ENCODE results near the gene SNN. TPM values are rescaled to one million over a fixed set of nuclear protein-coding genes. Genes with fewer than 3 reads are reported as not detected.

The SNN gene
- total RNA-seq, 1 experiment from 2014 or later, result 12.0 TPM

GRCh38 chr16:11708421-11708820, 40.2 kb downstream of the SNN start:
- Histone ChIP-seq H3K36me3 (peaks cover 8% of the 10 kb centered on the region), H3K9me3 (replicated peaks) (no peaks in the 10 kb centered on the region), H3K4me1 (no peaks in the 10 kb centered on the region), H3K27ac (no peak overlapping the region), H3K4me3 (no peak overlapping the region), H3K27me3 (no peaks in the 10 kb centered on the region)
- no peak for DNase-seq

GRCh38 chr16:11711662-11712061, 43.4 kb downstream of the SNN start:
- Histone ChIP-seq H3K27me3 (no peaks in the 10 kb centered on the region), H3K4me3 (no peak overlapping the region), H3K9me3 (replicated peaks) (no peaks in the 10 kb centered on the region), H3K27ac (no peak overlapping the region), H3K36me3 (peaks cover 19% of the 10 kb centered on the region), H3K4me1 (no peaks in the 10 kb centered on the region)
- no peak for DNase-seq

- no peak overlapping the region for H3K27ac ChIP-seq
- peaks cover 19% of the 10 kb centered on the region for H3K36me3 ChIP-seq
Measured at GRCh38 chr16:11712122-11712521, 43.9 kb downstream of the SNN start.

GRCh38 chr16:11715246-11715947, 47.1 kb downstream of the SNN start:
- DNase-seq, result no peak
- Histone ChIP-seq H3K27me3 (no peaks in the 10 kb centered on the region), H3K36me3 (peaks cover 19% of the 10 kb centered on the region), H3K9me3 (replicated peaks) (no peaks in the 10 kb centered on the region), H3K4me3 (no peak overlapping the region), H3K4me1 (no peaks in the 10 kb centered on the region), H3K27ac (no peak overlapping the region)

More at GRCh38 chr16:11712122-11712521, 43.9 kb downstream of the SNN start:
- no peaks in the 10 kb centered on the region for H3K9me3 ChIP-seq (replicated peaks)
- H3K27me3 ChIP-seq, result no peaks in the 10 kb centered on the region
- no peaks in the 10 kb centered on the region for H3K4me1 ChIP-seq
- DNase-seq, result no peak
- no peak overlapping the region for H3K4me3 ChIP-seq

GRCh38 chr16:11716336-11716735, 48.1 kb downstream of the SNN start:
- Histone ChIP-seq H3K27ac (no peak overlapping the region), H3K4me1 (no peaks in the 10 kb centered on the region), H3K36me3 (peaks cover 26% of the 10 kb centered on the region), H3K4me3 (no peak overlapping the region), H3K9me3 (replicated peaks) (no peaks in the 10 kb centered on the region), H3K27me3 (no peaks in the 10 kb centered on the region)
- no peak for DNase-seq

- DNase-seq, result no peak
Measured at GRCh38 chr16:11717811-11718210, 49.6 kb downstream of the SNN start.

GRCh38 chr16:11719171-11719570, 50.9 kb downstream of the SNN start:
- Histone ChIP-seq H3K4me1 (no peaks in the 10 kb centered on the region), H3K36me3 (peaks cover 36% of the 10 kb centered on the region), H3K27me3 (no peaks in the 10 kb centered on the region), H3K4me3 (no peak overlapping the region), H3K9me3 (replicated peaks) (no peaks in the 10 kb centered on the region), H3K27ac (no peak overlapping the region)
- DNase-seq, result no peak

More at GRCh38 chr16:11717811-11718210, 49.6 kb downstream of the SNN start:
- Histone ChIP-seq H3K9me3 (replicated peaks) (no peaks in the 10 kb centered on the region), H3K4me1 (no peaks in the 10 kb centered on the region), H3K27me3 (no peaks in the 10 kb centered on the region), H3K27ac (no peak overlapping the region), H3K4me3 (no peak overlapping the region), H3K36me3 (peaks cover 33% of the 10 kb centered on the region)

GRCh38 chr16:11719762-11720161, 51.5 kb downstream of the SNN start:
- no peaks in the 10 kb centered on the region for H3K9me3 ChIP-seq (replicated peaks)
- DNase-seq, result no peak
- H3K4me1 ChIP-seq, result no peaks in the 10 kb centered on the region
- H3K36me3 ChIP-seq, result peaks cover 34% of the 10 kb centered on the region
- no peak overlapping the region for H3K27ac ChIP-seq
- H3K27me3 ChIP-seq, result no peaks in the 10 kb centered on the region
- H3K4me3 ChIP-seq, result no peak overlapping the region

GRCh38 chr16:11721781-11722467, 53.7 kb downstream of the SNN start:
- Histone ChIP-seq H3K36me3 (peaks cover 24% of the 10 kb centered on the region), H3K27me3 (no peaks in the 10 kb centered on the region), H3K9me3 (replicated peaks) (no peaks in the 10 kb centered on the region), H3K27ac (no peak overlapping the region), H3K4me1 (no peaks in the 10 kb centered on the region), H3K4me3 (no peak overlapping the region)
- DNase-seq, result no peak

- DNase-seq, result no peak
- Histone ChIP-seq H3K4me1 (no peaks in the 10 kb centered on the region), H3K27ac (no peak overlapping the region), H3K4me3 (no peak overlapping the region), H3K36me3 (peaks cover 24% of the 10 kb centered on the region), H3K27me3 (no peaks in the 10 kb centered on the region), H3K9me3 (replicated peaks) (no peaks in the 10 kb centered on the region)
Measured at GRCh38 chr16:11722468-11722808, 54.2 kb downstream of the SNN start.

GRCh38 chr16:11725457-11725856, 57.2 kb downstream of the SNN start:
- DNase-seq, result no peak
- Histone ChIP-seq H3K36me3 (peaks cover 29% of the 10 kb centered on the region), H3K4me3 (no peak overlapping the region), H3K27me3 (no peaks in the 10 kb centered on the region), H3K27ac (no peak overlapping the region), H3K9me3 (replicated peaks) (no peaks in the 10 kb centered on the region), H3K4me1 (no peaks in the 10 kb centered on the region)

- Histone ChIP-seq H3K36me3 (peaks cover 28% of the 10 kb centered on the region), H3K9me3 (replicated peaks) (no peaks in the 10 kb centered on the region), H3K27me3 (no peaks in the 10 kb centered on the region), H3K4me3 (no peak overlapping the region), H3K27ac (no peak overlapping the region), H3K4me1 (no peaks in the 10 kb centered on the region)
- DNase-seq, result no peak
Measured at GRCh38 chr16:11726008-11726407, 57.8 kb downstream of the SNN start.

GRCh38 chr16:11727796-11728543, 59.7 kb downstream of the SNN start:
- H3K9me3 ChIP-seq (replicated peaks), result no peaks in the 10 kb centered on the region
- no peaks in the 10 kb centered on the region for H3K4me1 ChIP-seq
- H3K4me3 ChIP-seq, result no peak overlapping the region
- H3K36me3 ChIP-seq, result peaks cover 23% of the 10 kb centered on the region
- no peak overlapping the region for H3K27ac ChIP-seq
- no peak for DNase-seq
- no peaks in the 10 kb centered on the region for H3K27me3 ChIP-seq

Data from SJCRH30 (cell line).